Peyer's patch (tissue), 4 donors: ENCODE results near the gene MACROH2A2. TPM values are rescaled to one million over a fixed set of nuclear protein-coding genes. Genes with fewer than 3 reads are reported as not detected.

Experiments used
- DNase-seq, 3 donors: peaks; one replicate each; pipeline ENCODE4 v3.0.0-alpha.2; 2017 to 2019
- H3K27ac ChIP-seq, 4 donors: fragments of 200-600 bp; sonication (generic); one replicate each; pipeline ENCODE4 v1.5.1; 2016 to 2019
- H3K27me3 ChIP-seq, 2 donors: fragments of 200-600 bp; sonication (generic); one replicate each; pipeline ENCODE4 v1.5.1; 2019
- H3K36me3 ChIP-seq, 3 donors: fragments of 200-600 bp; sonication (generic); one replicate each; pipeline ENCODE4 v1.5.1; 2016 to 2019
- H3K4me1 ChIP-seq, 4 donors: fragments of 200-600 bp; sonication (generic); one replicate each; pipeline ENCODE4 v1.5.1; 2016 to 2019
- H3K4me3 ChIP-seq, 4 donors: fragments of 200-600 bp; sonication (generic); 1 replicate in 3 of 4; 2 replicates in 1 of 4; pipeline ENCODE4 v1.5.1; 2016 to 2019; ENCODE audit warnings: mild to moderate bottlenecking in 1 of 4
- H3K9me3 ChIP-seq, 4 donors: fragments of 200-600 bp; sonication (generic); one replicate each; pipeline ENCODE4 v1.5.1; 2016 to 2019; ENCODE audit warnings: mild to moderate bottlenecking in 1 of 4
- POLR2A ChIP-seq, 2 donors: fragments of 450-650 bp; IDR thresholded peaks; one replicate each; pipeline ENCODE4 v1.5.1; 2017; ENCODE audit warnings: antibody characterized with exemption in 2 of 2, mild to moderate bottlenecking in 2 of 2, moderate library complexity in 2 of 2
- total RNA-seq, 4 donors: library from RNA; depleted of rRNA; stranded (reverse); fragments of >200 nt; gene quantifications; one replicate each; pipeline ENCODE4 v1.1.0, GENCODE V29; 2016
- TF ChIP-seq, protein P1 (sequence below), 6 experiments: fragments of 450-650 bp in 4 of 6; fragments of 200-600 bp in 2 of 6; sonication (generic) in 1 of 6; IDR thresholded peaks; one replicate each; pipeline ENCODE4 v1.5.1; 2017 to 2019; ENCODE audit warnings: antibody characterized with exemption in 6 of 6, mild to moderate bottlenecking in 3 of 6, moderate library complexity in 1 of 6

The MACROH2A2 gene
- total RNA-seq, 4 donors from 2014 or later, result 10.4 to 18.2 (median 13.6) TPM

DNA sequence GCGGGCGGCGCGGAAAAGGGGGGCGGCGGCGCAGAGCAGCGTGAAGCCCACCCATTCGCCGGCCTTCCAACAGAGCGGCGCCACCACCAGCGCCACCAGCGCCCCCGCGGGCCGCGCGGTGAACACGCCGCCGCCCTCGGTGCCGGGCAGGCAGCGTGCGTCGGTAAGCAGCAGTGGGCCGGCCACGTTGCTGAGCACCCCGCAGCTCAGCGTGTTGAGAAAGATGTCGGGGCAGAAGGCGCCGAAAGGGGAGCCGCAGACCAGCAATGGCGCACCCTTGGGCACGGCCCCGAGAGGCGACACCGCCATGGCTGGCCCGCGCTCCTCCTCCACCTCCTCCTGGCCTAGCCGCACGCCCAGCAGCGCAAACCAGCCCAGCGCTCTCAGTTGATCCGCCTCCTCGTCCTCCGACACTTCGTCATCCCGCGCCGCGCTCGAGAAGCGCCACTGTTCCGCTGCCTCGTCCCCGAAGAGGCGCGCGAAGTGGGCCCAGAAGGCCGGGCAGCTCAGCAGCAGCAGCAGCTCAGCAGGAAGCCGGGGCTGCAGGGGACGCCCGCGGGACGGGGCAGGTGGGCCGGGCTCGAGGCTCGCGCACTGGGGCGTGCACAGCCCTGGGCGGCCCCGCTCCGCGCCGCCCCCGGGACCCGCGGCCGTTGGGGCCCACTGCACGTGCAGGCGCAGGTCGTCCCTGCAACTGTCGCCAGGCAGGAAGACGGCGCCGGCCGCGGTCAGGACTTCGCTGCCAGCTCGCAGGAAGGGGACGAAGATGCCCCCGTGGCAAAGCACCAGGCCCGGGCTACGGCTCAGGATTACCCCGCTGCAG lies 93.2 kb downstream of the MACROH2A2 start:
- TF ChIP-seq, protein P1, sequence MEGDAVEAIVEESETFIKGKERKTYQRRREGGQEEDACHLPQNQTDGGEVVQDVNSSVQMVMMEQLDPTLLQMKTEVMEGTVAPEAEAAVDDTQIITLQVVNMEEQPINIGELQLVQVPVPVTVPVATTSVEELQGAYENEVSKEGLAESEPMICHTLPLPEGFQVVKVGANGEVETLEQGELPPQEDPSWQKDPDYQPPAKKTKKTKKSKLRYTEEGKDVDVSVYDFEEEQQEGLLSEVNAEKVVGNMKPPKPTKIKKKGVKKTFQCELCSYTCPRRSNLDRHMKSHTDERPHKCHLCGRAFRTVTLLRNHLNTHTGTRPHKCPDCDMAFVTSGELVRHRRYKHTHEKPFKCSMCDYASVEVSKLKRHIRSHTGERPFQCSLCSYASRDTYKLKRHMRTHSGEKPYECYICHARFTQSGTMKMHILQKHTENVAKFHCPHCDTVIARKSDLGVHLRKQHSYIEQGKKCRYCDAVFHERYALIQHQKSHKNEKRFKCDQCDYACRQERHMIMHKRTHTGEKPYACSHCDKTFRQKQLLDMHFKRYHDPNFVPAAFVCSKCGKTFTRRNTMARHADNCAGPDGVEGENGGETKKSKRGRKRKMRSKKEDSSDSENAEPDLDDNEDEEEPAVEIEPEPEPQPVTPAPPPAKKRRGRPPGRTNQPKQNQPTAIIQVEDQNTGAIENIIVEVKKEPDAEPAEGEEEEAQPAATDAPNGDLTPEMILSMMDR (IDR thresholded peaks at IDR 0.05), result peak; percentile 24 to 74 (median 68)
- TF ChIP-seq POLR2A (IDR thresholded peaks at IDR 0.05), result peak; percentile 19 to 25
- peaks cover 0 to 13% (median 0%) of the 10 kb centered on the region in 3 donors for H3K36me3 ChIP-seq
- H3K27ac ChIP-seq, result peak overlapping the region; percentile 84 to 99 (median 91)
- peak overlapping the region; percentile 67 to 82 (median 78) for H3K4me3 ChIP-seq
- H3K27me3 ChIP-seq, result no peaks in the 10 kb centered on the region
- DNase-seq, result peak; percentile 55 to 85 (median 78)
- H3K4me1 ChIP-seq, result peaks cover 0 to 23% (median 4%) of the 10 kb centered on the region in 4 donors
- H3K9me3 ChIP-seq, result no peaks in the 10 kb centered on the region

DNA sequence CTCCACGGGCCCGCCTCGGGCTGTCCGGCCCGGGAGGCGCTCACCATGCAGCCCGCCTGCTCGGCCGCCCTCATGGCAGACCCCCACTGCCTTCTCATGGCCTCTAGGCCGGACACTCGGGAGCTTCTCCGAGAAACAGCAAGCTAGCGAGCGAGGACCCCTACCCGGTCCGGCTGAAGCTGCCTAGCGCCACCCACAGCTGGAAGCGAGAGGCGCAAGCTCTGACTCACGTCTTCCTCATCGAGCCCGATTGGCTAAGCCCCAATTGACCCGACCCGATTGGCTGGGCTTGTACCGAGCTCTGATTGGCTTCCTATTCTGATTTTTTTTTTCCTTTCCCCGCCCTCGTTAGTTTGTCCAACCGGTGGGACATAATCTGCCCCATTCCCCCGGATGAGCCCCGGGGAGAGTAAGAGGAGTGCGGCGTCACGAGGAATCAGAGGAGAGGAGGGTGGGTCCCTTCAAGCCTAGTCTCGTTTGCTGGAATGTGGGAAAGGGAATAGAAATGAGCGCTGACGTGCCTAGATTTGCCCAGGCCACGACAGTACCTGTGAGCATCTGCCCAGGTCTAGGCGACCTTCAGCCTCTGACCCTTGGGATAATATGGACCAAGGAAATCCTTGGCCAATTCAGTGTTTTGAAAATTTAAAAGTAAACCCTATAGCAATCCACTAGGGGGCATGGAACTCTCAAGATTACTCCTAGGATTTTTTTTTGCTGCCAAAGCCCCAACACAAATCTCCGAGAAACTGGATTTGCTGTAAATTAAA lies 94.0 kb downstream of the MACROH2A2 start, which contains the start of gene TYSND1:
TYSND1 (minus strand) TSS at position 212 of the 770 bp plus-strand sequence; CDS start at position 98, 114 bp downstream.
- H3K27ac ChIP-seq, result peak within 1 kb of the TSS; percentile 84 to 99 (median 91)
- peak within 1 kb of the TSS; percentile 67 to 82 (median 78) for H3K4me3 ChIP-seq
- TF ChIP-seq, protein P1 (IDR thresholded peaks at IDR 0.05), result peak; percentile 64 to 90 (median 72)
- TF ChIP-seq POLR2A (IDR thresholded peaks at IDR 0.05), result peak; percentile 68 to 78
- H3K27me3 ChIP-seq, result no peaks in the 10 kb centered on the region
- peaks cover 0 to 23% (median 4%) of the 10 kb centered on the region in 4 donors for H3K4me1 ChIP-seq
- peaks cover 0 to 18% (median 0%) of the 10 kb centered on the region in 3 donors for H3K36me3 ChIP-seq
- DNase-seq, result peak; percentile 95 to 99 (median 97)
- no peaks in the 10 kb centered on the region for H3K9me3 ChIP-seq

- Histone ChIP-seq H3K9me3 (no peaks in the 10 kb centered on the region), H3K4me1 (peaks cover 0 to 23% (median 4%) of the 10 kb centered on the region in 4 donors), H3K4me3 (peak overlapping the region in 2 of 4 donors; percentile 79 to 82), H3K27me3 (no peaks in the 10 kb centered on the region), H3K27ac (peak overlapping the region; percentile 84 to 99 (median 91)), H3K36me3 (peaks cover 0 to 24% (median 0%) of the 10 kb centered on the region in 3 donors)
- no peak for TF ChIP-seq POLR2A (IDR thresholded peaks at IDR 0.05)
- TF ChIP-seq, protein P1 (IDR thresholded peaks at IDR 0.05), result no peak
- DNase-seq, result no peak
These were observed 94.6 kb downstream of the MACROH2A2 start for GRCh38 chr10:70147259-70147625.

- no peaks in the 10 kb centered on the region for H3K27me3 ChIP-seq
- H3K4me1 ChIP-seq, result peaks cover 0 to 23% (median 4%) of the 10 kb centered on the region in 4 donors
- no peak overlapping the region for H3K4me3 ChIP-seq
- TF ChIP-seq, protein P1 (IDR thresholded peaks at IDR 0.05), result no peak
- TF ChIP-seq POLR2A (IDR thresholded peaks at IDR 0.05), result no peak
- H3K36me3 ChIP-seq, result peaks cover 0 to 37% (median 0%) of the 10 kb centered on the region in 3 donors
- no peak for DNase-seq
- no peak overlapping the region for H3K27ac ChIP-seq
- H3K9me3 ChIP-seq, result no peaks in the 10 kb centered on the region
These were observed 95.9 kb downstream of the MACROH2A2 start for GRCh38 chr10:70148516-70148915.

DNA sequence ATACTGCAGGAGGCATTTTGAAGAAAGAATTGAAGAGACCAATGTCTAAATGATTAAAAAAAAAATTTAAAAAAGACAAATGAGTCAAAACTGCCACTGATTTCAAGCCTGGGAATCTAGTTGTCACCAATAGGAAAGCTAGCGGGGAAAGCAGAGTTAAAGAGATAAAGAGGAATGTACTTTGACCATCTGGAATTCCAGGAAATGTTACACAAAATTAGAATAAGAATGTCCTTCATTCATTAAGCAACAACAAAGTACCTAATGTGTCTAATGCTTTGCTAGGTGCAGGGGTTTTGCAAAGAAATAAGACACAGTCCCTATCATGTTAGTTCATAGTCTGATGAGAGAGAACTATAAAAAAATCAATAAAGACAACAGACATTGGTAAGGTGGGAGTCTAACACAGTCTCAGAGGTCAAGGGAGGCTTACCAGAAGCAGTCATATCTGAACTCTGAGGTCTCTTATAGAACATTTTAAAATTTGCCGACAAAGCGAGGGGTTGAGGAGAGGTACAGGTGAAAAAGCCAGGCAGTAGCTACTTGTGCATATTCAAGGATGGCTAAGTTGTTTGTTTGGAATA lies 102.7 kb downstream of the MACROH2A2 start:
- TF ChIP-seq POLR2A (IDR thresholded peaks at IDR 0.05), result no peak
- TF ChIP-seq, protein P1 (IDR thresholded peaks at IDR 0.05), result no peak
- no peaks in the 10 kb centered on the region for H3K4me1 ChIP-seq
- no peaks in the 10 kb centered on the region for H3K9me3 ChIP-seq
- H3K36me3 ChIP-seq, result peaks cover 0 to 94% (median 0%) of the 10 kb centered on the region in 3 donors
- no peak overlapping the region for H3K4me3 ChIP-seq
- no peaks in the 10 kb centered on the region for H3K27me3 ChIP-seq
- no peak overlapping the region for H3K27ac ChIP-seq
- no peak for DNase-seq
